ENCODE results near the gene KIF19. TPM values are rescaled to one million over a fixed set of nuclear protein-coding genes. Genes with fewer than 3 reads are reported as not detected.
A peak's percentile ranks its signal among the peaks of the same experiment; 100 is the strongest.

Gene KIF19
- total and polyA plus RNA-seq, 8 donors: 0.22 to 13.5 (median 0.64) TPM

DNA sequence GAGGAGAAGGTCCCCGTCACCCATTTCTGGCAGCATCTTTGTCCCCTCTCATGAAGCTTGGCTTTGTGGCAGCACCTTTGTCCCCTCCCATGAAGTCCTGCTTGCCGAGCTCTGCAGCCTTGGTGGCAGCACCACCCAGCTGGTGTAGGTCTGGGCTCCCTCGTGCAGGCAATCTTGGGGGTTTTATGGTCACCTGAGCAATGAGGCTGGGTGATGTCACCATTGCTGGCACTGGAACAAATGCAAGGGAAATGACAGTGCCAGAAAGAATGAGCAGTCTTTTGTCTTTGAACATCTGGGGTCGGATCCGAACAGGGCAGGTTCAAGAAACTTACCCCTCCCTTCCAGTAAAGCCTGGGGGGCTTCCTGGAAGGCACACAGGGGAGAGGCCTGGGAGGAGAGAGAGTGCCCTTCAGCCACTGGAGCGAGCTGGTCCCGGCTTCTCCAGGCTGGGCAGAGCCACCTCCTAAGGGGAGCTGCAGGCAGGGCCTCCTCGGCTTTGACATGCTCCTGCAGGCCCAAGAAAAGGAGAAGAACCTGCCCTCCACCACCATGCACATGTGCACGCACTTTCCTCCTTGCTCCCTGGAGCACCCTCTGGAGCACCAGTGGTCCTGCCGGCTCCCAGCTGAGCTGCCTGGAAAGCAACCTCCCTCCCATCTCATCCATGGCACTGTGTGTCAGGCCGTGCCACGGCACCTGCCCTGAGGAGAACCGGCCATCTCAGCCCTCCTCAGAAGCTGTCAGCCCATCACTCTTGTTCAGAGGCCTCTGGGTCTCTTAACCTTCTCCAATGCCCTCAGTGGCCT, 19.6 kb downstream of the KIF19 start:
- Histone ChIP-seq H3K9me3 (no peaks in the 10 kb centered on the region), H3K4me3 (no peak overlapping the region), H3K27ac (no peak overlapping the region), H3K4me1 (no peaks in the 10 kb centered on the region), H3K27me3 (no peaks in the 10 kb centered on the region), H3K36me3 (no peaks in the 10 kb centered on the region)
- intact Hi-C loops (cut with DNase I): no loop called here
- 63% methylated on average over 12 to 13 of the region's 13 CpGs for WGBS, 2 donors
- ATAC-seq: no peak
- FAIRE-seq: no peak
- DNase-seq: peak in 1 of 6 donors; percentile 43
- TF ChIP-seq, protein P1, sequence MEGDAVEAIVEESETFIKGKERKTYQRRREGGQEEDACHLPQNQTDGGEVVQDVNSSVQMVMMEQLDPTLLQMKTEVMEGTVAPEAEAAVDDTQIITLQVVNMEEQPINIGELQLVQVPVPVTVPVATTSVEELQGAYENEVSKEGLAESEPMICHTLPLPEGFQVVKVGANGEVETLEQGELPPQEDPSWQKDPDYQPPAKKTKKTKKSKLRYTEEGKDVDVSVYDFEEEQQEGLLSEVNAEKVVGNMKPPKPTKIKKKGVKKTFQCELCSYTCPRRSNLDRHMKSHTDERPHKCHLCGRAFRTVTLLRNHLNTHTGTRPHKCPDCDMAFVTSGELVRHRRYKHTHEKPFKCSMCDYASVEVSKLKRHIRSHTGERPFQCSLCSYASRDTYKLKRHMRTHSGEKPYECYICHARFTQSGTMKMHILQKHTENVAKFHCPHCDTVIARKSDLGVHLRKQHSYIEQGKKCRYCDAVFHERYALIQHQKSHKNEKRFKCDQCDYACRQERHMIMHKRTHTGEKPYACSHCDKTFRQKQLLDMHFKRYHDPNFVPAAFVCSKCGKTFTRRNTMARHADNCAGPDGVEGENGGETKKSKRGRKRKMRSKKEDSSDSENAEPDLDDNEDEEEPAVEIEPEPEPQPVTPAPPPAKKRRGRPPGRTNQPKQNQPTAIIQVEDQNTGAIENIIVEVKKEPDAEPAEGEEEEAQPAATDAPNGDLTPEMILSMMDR (IDR thresholded peaks at IDR 0.05): no peak

DNA sequence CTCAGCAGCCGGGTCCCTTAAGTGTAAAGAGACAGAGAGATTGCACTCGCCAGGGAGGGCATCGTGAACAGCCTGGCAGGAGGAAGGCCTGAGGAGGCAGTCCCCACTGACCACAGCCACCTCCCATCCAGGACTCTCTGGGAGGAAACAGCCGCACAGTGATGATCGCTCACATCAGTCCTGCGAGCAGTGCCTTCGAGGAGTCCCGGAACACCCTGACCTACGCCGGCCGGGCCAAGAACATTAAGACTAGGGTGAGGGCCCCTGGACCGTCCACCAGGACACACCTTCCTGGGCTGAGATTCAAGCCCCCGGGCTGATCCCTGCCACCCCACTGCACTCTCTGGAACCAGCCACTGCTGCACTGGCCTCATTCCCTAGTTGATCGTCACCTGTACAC, 21.6 kb downstream of the KIF19 start:
- WGBS, 2 donors: 66 to 77% methylated on average over 14 of the region's 14 CpGs
- H3K4me3 ChIP-seq: no peak overlapping the region
- no peak overlapping the region for H3K27ac ChIP-seq
- ATAC-seq (no peak), DNase-seq (no peak), FAIRE-seq (no peak)
- intact Hi-C loops (cut with DNase I): no loop called here
- H3K4me1 ChIP-seq: no peaks in the 10 kb centered on the region
- no peaks in the 10 kb centered on the region for H3K36me3 ChIP-seq
- TF ChIP-seq, protein P1 (IDR thresholded peaks at IDR 0.05): no peak
- peaks cover 0 to 12% (median 2%) of the 10 kb centered on the region in 4 donors for H3K27me3 ChIP-seq
- no peaks in the 10 kb centered on the region for H3K9me3 ChIP-seq

DNA sequence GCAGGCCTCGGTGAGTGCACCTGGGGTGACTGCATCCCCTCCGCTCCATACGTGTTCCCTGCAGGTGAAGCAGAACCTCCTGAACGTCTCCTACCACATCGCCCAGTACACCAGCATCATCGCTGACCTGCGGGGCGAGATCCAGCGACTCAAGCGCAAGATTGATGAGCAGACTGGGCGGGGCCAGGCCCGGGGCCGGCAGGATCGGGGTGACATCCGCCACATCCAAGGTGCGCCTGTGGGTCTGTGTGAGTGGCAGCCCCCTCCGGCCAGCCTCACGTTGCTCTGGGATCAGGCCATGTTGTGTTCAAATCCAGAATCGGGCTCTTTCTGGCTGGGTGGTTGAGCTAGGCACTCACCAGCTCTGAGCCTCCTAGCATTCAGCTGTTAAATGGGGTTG, 23.1 kb downstream of the KIF19 start:
- intact Hi-C loops (cut with DNase I): no loop called here
- no peak for ATAC-seq
- no peak for FAIRE-seq
- Histone ChIP-seq H3K4me3 (no peak overlapping the region), H3K4me1 (no peaks in the 10 kb centered on the region), H3K27me3 (peaks cover 0 to 13% (median 4%) of the 10 kb centered on the region in 4 donors), H3K9me3 (no peaks in the 10 kb centered on the region), H3K27ac (no peak overlapping the region), H3K36me3 (no peaks in the 10 kb centered on the region)
- TF ChIP-seq, protein P1 (IDR thresholded peaks at IDR 0.05): no peak
- WGBS, 2 donors: 44 to 50% methylated on average over 19 of the region's 19 CpGs
- DNase-seq: no peak

DNA sequence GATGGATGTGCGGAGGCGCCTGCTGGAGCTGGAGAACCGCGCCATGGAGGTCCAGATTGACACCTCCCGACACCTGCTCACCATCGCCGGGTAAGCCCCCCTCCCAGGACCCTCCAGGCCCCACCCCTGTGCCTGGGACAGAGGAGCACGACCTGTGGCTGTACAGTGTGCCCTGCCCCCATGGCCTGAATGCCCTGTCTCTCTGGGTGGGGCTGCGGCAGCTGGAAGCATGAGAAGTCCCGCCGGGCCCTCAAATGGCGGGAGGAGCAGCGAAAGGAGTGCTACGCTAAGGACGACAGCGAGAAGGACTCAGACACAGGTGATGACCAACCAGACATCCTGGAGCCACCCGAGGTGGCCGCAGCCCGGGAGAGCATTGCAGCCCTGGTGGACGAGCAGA, 24.5 kb downstream of the KIF19 start:
- Histone ChIP-seq H3K27ac (no peak overlapping the region), H3K27me3 (peaks cover 0 to 15% (median 6%) of the 10 kb centered on the region in 4 donors), H3K36me3 (no peaks in the 10 kb centered on the region), H3K9me3 (no peaks in the 10 kb centered on the region), H3K4me3 (no peak overlapping the region), H3K4me1 (no peaks in the 10 kb centered on the region)
- no peak for ATAC-seq
- intact Hi-C loops (cut with DNase I): no loop called here
- WGBS, 2 donors: 56 to 66% methylated on average over 20 of the region's 20 CpGs
- FAIRE-seq: no peak
- TF ChIP-seq, protein P1 (IDR thresholded peaks at IDR 0.05): no peak
- no peak for DNase-seq

DNA sequence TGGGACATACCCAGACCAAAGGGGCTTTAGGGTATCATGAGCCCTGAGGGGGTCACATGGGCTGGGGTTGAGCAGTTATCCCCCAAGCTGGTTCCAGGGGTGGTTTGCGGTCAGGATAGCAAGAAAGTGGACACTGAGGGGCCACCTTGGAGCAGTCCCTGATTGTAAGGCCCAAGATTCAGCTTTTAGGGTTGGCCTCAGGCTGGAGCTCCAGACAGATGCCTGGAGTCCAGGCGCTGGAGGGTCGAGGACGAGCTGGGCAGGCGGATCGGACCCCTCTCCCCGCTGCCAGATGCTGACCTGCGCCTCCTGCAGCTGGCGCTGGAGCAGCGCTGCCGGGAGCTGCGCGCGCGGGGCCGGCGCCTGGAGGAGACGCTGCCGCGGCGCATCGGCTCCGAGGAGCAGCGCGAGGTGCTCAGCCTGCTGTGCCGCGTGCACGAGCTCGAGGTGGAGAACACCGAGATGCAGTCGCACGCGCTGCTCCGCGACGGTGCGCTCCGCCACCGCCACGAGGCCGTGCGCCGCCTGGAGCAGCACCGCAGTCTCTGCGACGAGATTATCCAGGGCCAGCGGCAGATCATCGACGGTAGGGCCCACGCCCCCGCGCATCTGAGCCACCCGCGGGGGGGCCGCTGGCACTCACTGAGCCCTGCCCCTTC, 25.7 kb downstream of the KIF19 start:
- Histone ChIP-seq H3K4me3 (no peak overlapping the region), H3K4me1 (no peaks in the 10 kb centered on the region), H3K27ac (no peak overlapping the region), H3K9me3 (no peaks in the 10 kb centered on the region), H3K36me3 (no peaks in the 10 kb centered on the region), H3K27me3 (peaks cover 0 to 15% (median 7%) of the 10 kb centered on the region in 4 donors)
- 7 to 8% methylated on average over 46 to 55 of the region's 55 CpGs for WGBS, 2 donors
- ATAC-seq (no peak), DNase-seq (no peak), FAIRE-seq (no peak)
- intact Hi-C loops (cut with DNase I): no loop called here
- TF ChIP-seq, protein P1 (IDR thresholded peaks at IDR 0.05): no peak

Data from pancreas (tissue), 10 donors.